Activated CD4-positive, alpha-beta T cell treated with anti-CD3 and anti-CD28 coated beads, Interleukin-2, amount 50 U/mL, for 1 hour (primary cell): ENCODE data around the gene MS4A10.

Experiments used
- DNase-seq: peaks from one replicate; pipeline ENCODE4 v3.0.0-alpha.2; 2020

The MS4A10 gene

DNA sequence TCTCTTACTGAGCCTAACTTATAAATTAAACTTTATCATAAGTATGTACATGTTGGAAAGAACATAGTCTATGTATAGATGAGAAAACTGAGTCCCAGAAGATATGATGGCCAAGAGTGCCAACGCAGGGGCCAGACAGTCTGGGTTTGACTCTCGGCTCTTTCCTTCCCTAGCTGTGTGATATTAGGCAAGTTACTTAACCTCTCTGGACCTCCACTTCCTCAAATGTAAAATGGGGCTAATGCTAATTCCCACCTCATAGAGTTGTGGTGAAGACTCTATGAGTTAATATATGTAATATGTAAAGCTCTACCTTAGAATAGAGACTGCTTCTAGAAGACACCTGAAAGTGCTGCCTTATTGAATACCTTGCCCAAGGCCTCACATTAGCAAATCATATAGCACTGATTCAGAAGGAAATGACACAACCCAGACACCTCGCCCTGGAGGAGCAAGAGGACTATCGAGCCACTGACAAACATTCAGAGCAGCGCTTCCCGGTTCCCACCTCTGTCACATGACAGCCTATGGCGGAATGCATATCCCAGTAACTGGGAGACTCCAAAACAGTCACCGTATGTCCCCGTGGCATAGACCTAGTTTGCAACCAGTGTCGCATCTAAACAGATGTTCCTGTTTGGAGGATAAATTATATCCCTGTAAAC is 45.5 kb downstream of the MS4A10 start:
- no peak for DNase-seq

DNA sequence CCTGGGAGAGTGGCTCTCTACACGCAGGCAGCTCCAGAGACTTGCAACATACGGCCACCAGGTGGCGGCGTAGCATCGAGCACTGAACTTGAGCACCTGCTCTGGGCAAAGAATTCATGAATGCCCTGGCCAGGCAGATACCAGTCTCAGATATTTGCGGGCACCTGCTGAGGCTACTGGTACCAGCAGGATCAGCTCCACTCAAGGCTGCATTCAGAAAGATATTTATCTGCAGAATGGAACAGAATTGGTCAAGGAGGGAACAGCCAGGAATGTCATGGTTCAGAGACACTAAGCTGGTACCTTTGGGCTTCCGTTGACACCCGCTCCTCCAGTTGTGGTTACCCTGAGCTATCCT is 46.0 kb downstream of the MS4A10 start:
- DNase-seq = peak; percentile 80

DNA sequence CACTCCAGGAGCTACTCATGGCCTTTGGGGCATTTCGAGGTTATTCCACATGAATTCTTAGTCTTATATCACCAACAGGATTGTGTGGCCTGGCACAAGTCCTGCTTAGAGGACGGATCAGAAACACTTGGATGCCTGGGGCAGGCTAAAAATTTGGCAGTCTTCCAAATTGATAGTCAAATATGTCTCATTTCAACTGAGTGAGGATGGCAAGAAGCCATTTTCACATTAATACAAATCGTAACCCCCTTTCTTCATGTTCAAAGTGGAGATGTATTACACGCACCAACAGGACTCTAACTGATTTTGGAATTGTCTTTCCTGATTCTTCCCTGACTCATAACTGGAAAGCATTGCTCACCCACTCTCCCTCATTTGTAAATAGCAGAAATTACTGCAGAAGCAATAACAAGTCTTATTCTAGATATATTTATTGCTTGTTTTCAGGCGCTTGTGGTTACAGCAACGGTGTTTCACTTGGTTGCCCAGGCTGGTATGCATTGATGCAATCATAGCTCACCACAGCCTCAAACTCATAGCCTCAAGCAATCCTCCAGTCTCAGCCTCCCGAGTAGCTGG is 46.5 kb downstream of the MS4A10 start:
- DNase-seq = no peak

DNA sequence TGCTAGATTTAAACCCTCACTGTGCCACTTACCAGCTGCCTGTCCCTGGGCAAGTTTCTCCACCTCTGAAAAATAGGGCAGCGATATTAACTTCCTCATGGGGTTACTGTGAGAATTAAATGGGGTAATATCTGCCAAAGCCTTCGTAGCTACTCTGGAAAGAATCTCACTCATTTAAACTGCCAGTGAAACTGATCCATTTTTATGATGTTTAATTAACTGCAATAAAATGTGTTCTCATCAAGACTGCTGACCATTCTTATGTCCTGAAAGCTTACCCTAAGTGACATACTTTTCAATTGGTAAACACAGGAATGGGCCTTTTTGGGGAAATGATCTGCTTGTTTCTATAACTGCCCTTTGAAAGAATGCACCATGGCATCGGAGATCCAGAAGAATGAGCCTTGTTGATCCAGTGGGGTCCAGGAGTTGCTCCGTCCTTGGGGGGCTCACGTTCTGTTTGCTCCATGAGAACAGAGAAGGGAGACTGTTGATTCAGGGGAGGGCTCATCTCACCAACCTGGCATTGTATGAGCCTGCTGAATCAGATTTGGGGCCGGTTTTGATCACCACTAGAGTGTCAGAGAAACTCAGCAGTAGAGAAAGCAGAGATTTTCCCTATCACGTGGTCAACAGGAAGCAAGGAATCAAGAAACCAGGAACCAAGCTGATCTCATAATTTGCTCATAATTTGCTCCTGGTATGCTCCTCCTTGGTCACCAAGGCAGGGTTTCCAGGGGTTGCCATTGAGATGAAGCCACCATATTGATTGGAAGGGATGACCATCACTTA is 49.8 kb downstream of the MS4A10 start:
- DNase-seq = no peak

DNA sequence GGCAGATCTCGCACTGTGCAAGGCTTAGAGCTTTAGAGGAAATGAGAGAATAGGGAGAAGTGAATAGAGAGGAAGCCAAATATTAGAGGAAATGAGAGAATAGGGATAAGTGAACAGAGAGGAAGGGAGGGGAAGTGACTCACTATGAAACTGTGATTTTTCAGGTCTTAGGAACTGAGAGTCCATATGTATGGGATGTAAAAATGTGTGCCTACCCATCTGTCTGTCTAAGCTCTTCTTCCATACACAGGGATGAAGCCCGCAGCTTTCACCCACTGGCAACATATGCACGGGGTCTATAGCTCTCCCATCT is 50.4 kb downstream of the MS4A10 start:
- no peak for DNase-seq

DNA sequence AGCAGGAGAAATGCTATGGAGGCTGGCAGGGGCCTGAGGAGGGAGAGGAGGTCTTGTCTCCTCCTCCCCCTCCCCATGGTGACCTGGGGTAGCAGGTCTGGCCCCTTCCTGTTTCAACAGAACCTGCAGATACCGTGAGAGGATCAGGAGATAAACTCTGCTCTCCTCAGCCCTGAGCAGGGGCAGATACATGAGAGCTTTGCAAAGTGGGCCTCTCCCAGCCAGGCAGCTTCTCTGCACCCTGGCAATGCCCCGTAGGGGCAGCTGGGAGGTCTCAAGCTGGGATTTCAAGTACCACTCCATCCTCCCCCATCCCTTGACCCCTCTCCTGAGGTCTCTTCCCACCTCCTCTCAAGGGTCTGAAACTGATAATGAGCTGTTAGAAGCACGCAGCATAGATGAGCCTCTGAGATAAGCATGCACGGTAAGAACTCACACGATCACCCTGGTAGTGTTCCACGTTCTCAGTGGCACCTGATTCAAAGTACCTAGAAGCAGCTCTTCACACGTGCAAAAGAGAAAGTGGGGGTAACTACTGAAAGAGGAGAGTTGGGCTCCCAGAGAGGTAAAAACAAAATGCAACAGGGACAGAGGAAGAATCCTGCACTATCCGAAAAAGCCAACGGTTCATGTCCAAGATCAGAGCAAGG is 51.9 kb downstream of the MS4A10 start:
- DNase-seq = no peak

DNA sequence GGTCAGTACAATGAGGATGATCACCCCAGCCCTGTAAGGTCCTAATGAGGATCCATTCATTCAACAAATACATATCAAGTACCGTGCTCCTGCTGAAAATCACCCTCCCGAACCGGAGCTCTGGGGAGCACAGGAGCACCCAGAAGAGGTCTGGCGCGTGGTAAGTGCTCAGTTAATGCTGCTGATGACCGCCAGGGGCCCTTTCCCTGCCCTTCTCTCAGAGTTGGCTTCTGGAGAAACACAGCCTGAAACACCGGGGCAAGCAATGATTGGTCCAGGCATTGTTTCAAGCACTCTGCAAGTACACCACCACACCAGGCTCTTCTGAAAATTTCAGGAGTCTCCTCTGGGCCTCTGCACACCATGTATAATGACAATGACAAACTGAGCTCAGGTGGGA is 53.0 kb downstream of the MS4A10 start:
- DNase-seq = no peak

DNA sequence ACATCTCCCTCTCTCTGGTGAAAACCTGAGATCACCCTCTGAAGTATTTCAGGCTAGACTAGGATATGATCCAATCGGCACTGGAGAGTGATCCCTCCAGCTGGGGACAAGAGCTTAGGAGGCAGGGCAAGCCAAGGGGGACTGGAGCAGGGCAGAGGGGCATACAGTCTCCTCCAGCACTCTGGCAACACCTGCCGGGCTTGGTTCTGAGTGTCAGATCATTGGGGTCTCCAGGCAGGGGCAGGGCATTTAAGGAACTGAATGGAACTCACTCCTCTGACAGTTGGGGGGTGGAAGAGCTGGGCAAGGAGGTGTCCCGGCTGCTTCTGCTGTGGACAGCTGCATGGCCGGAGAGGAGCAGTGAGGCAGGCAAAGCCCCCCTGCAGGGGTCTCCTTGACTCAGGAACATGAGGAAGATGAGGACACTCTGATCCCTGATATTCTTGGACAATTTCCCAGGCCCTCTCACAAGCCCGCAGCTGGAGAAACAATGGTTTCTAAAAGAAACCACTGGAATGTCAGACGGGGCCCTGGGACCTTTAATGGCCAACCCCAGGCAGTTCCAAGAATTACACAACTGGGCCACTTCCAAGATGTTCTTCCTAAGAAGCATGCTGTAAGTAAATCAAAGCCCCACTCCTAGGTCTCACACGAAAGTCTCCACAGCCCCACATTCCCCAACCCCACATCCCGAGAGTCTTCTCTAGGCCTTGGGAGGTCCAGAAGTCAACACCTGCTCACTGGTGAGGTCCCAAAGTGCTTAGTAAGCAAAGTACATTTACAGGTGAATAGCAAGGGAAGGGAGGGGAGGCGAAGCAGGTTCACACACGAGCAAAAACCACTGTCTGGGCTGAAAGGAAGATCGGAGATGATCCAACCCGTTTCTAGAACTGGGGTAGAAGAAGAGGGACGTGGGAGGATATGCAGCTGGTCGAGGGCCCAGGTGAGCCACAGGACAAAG is 55.6 kb downstream of the MS4A10 start:
- DNase-seq = no peak

DNA sequence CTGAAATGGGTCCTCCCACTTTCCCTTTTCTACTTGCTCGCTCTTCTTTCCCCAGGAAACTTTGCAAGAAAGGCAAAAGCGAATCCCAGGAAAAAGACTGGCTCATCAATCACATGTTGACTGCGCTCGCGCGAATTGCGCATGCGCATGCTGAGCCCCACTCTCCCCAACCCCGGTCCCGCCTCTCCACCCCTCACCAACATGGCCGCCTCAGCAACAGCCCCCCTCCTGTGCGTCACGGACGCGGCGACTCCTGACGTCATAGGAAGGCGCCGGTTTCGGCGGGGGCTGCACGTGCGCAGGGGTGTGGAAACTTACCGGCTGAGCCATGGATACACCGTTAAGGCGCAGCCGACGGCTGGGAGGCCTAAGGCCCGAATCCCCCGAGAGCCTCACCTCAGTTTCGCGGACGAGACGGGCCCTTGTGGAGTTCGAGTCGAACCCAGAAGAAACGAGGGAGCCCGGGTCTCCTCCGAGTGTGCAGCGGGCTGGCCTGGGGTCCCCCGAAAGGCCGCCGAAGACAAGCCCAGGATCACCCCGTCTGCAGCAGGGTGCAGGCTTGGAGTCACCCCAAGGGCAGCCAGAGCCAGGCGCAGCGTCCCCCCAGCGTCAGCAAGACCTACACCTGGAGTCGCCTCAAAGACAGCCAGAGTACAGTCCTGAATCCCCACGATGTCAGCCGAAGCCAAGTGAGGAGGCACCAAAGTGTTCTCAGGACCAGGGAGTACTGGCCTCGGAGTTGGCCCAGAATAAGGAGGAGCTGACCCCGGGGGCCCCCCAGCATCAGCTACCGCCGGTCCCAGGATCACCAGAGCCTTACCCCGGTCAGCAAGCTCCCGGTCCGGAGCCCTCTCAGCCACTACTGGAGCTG is 56.9 kb downstream of the MS4A10 start, which contains the start of gene CCDC86:
CCDC86 (plus strand) TSS at position 317 of the 871 bp plus-strand sequence; CDS start at position 329, 12 bp downstream.
- DNase-seq = peak; percentile 99

DNA sequence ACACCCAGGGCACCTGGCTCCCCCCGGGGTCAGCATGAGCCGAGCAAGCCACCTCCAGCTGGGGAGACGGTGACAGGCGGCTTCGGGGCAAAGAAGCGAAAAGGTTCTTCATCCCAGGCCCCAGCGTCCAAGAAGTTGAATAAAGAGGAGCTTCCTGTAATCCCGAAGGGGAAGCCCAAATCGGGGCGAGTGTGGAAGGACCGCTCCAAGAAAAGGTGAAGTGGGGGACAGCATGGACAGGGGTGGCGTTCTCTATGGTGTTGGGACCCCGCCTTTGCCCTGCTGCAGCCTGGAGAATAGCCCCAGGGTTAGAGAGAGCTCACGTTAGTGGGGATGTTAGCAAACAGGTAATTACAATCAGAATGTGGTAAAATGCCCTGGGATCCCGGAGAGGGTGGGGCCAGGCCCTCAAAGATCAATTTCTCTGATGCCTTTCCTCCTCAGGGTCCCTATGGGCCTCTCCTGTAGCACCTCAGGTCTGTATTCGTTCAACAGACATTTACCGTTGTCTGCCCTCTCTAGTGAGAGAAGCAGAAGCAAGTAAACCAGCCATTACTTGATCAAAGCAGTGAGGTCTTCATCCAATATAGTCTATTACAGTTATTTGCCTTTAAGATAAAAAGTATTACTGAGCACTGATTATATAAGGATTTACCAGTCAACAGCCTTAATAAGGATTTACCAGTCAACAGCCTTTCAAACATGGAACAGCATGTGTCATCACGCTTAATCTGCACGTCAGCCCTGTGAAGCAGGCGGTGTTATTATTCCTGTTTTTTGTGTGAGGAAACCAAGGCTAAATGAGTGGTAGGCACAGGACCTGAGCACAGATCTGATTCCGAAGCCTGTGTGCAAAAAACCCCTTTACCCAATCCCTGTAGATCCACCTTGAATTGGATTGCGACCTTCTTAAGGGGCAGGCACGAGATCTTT is 57.8 kb downstream of the MS4A10 start:
- no peak for DNase-seq

DNA sequence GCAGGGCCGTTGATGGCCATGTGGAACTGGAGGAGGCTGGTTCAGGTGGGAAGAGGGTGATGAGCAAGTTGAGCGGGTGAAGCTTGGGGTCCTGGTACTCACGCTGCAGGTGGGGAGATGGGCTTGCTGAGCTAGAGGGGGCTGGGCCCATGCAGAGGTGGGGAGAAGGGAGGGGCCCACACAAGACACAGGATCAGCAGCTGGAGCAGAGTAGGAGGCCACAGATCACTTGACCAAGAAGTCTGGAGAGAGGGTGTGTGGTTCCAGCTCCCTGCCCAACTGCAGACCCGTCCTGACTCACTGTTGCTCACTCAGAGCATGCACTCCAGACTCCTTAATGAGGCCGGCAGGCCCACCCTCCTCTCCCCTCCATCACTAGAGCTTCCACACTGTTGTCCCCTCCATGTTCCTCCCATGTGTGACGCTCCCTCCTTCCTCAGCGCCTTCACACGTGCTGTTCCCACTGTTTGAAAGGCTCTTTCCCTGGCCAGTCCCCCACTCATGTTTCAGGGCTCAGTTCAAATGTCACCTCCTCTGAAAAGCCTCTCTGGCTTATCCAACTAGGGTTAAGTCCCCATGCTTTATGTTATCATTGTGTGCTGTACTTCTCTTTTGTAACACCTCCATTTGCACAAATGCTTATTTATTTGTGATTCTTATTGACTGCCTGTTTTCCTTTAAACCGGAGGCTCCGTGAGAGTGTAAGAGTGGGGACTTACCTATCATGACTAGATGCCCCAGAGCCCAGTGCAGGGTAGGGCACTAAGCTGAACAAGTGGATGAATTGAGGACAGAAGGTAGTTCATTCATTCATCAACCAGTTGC is 59.1 kb downstream of the MS4A10 start:
- DNase-seq = no peak

DNA sequence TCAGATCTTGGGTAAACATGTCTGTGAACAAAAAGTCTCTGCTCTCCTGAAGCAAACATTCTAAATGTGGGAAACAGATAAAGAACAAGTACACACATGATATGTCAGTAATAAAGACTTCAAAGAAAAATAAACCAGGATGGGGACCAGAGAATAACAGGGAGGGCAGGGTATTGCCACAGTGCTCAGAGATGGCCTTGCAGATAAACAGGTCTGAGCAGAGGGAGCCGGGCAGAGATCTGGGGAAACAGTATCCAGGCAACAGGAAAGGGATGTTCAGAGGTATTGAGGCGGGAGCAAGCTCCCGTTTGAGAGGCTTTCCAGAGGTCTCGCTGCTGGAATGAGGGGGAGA is 59.7 kb downstream of the MS4A10 start:
- DNase-seq = no peak

DNA sequence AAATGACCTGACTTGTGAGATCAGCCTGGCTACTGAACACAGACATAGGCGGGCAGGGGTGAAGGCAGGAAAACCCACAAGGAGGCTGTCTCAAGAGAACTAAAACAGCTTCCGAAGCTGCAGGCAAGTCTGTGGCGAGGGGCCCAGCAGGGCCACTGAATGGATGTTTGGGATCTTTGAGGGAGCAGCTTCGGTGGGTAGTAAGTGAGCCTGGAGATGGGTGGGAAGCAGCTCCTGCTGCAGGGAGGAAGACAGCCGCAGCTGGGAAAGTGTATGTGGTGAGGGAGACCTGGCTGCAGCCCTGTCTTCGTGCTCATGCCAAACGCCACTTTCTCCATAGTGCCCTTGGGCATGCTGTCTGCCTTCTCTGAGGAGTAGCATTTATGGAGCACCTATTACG is 60.2 kb downstream of the MS4A10 start:
- no peak for DNase-seq

DNA sequence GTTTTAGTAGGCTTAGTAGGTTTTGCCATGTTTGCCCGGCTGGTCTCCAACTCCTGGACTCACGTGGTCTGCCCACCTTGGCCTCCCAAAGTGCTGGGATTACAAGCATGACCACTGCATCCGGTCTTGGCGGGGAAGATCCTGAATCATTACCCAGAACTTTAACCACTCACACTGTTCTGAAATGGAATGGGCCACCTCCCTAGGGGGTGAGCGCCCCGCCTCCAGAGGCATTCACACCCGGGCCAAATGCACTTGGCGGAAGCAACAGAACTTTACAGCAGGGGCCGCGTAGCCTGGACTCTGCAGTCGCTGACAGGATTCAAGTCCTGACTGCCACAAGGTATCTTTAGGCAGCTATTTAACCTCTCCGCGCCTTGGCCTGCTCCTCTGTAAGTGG is 62.1 kb downstream of the MS4A10 start:
- no peak for DNase-seq

DNA sequence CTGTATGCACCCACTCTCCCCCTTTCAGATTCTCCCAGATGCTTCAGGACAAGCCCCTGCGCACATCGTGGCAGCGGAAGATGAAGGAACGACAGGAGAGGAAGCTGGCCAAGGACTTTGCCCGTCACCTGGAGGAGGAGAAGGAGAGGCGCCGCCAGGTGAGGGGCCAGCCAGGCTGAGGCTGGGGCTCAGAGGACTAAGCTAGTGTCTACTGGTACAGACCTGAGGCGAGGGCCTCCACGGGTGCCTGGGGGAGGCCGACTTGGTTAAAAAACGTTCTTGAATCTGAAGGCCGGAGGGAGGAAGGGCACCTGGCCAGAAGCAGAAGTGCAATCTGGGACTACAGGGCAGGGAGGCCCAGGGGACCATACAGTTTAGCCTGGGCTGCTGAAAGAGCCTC is 62.8 kb downstream of the MS4A10 start:
- no peak for DNase-seq

DNA sequence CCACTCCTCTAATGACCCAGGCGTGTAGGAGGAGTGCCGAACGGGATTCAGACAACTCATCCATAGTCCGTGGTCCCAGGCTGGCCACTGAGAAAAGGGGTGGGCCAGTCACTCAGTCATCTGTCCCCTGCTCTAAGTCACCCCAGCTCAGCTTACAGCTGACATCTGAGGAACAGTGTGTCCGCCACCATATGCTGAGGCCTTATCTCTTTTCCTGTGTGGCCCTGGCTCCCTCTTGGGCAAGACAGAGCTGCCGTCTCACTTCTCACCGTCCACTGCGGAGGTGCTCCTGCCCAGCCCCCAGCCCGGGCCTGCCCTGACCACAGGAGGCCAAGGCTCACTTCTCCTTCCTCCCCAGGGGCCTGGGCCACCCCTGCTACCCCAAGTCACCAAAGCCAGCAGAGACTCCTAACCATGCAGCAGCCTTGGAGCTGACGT is 63.6 kb downstream of the MS4A10 start:
- no peak for DNase-seq

DNA sequence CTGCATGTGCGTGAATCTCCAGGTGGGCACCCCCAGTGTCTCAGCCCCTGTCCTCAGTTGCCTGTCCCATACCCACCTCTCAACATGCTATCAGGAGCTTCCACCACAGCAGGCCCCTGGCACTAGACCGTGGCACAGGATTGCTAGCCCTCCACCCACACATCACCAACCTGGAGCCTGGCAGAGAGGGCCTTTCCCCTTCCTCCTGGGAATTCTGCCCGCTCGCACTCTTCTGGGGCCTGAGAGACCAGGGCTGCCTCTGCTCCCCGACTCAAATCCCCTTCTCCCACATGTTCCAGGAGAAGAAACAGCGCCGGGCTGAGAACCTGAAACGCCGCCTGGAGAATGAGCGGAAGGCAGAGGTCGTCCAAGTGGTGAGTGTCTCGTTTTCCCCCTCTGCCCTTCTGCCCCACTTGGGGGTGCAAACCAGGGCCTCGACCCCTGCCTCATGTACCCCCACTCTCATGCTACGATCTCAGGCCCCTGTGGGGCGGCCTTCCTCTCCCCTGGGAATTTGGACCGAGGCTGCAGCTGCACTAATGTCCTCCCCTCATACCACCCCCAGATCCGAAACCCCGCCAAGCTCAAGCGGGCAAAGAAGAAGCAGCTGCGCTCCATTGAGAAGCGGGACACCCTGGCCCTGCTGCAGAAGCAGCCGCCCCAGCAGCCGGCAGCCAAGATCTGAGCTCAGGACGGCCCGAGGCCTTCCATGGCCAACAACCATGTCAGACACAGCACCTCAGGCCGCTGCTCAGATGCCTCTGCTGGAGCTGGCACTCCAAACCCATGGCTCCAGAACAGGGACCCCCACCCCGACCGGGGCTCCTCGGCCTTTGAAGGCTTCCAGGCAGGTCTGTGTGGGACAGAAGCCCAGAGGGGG is 64.7 kb downstream of the MS4A10 start:
- no peak for DNase-seq
